ENCODE measurements around the gene P2RX6.
A peak's percentile ranks its signal among the peaks of the same experiment; 100 is the strongest.
"Not testable (repeated sequence)": the region's sequence is repeated elsewhere in the genome, so short reads cannot be mapped to it uniquely, and the experiment has no call there.

Gene P2RX6

GRCh38 chr22:20995329-20996030, 19.5 kb upstream of the P2RX6 start:
- DNase-seq: no peak

GRCh38 chr22:20996031-20996410, 18.9 kb upstream of the P2RX6 start:
- no peak for DNase-seq

- DNase-seq: no peak
These were observed 18.1 kb upstream of the P2RX6 start for GRCh38 chr22:20996598-20997535.

GRCh38 chr22:20997536-20998257, 17.3 kb upstream of the P2RX6 start:
- no peak for DNase-seq

GRCh38 chr22:20998411-20999336, 16.3 kb upstream of the P2RX6 start:
- DNase-seq: no peak

GRCh38 chr22:20999350-21000206, 15.4 kb upstream of the P2RX6 start:
- DNase-seq: no peak

GRCh38 chr22:21000207-21000986, 14.6 kb upstream of the P2RX6 start:
- peak; percentile 34 for DNase-seq

GRCh38 chr22:21000987-21001600, 13.9 kb upstream of the P2RX6 start:
- DNase-seq: no peak

GRCh38 chr22:21001601-21002325, 13.2 kb upstream of the P2RX6 start, which contains the start of gene THAP7:
Gene THAP7 (minus strand): TSS chr22:21002118. CDS start chr22:21001911, 207 bp downstream.
- peak; percentile 97 for DNase-seq

- DNase-seq: no peak
These were observed 11.2 kb upstream of the P2RX6 start for GRCh38 chr22:21003782-21004181.

GRCh38 chr22:21009208-21009607, 5.8 kb upstream of the P2RX6 start:
- not testable (repeated sequence) for DNase-seq

GRCh38 chr22:21009638-21010425, 5.1 kb upstream of the P2RX6 start:
- DNase-seq: no peak

GRCh38 chr22:21010426-21011113, 4.4 kb upstream of the P2RX6 start:
- no peak for DNase-seq

- DNase-seq: no peak
These were observed 2.2 kb upstream of the P2RX6 start for GRCh38 chr22:21012446-21013407.

GRCh38 chr22:21013657-21014201, 1.2 kb upstream of the P2RX6 start:
- DNase-seq: no peak

GRCh38 chr22:21014202-21014725, 701 bp upstream of the P2RX6 start:
- peak; percentile 93 for DNase-seq

Measured in stimulated activated CD8-positive, alpha-beta memory T cell treated with anti-CD3 and anti-CD28 coated beads, Interleukin-4, amount 100 ng/mL, for 48 hours (primary cell).